Tongue (tissue), 2 donors: ENCODE measurements around the gene EXOC2. TPM values are rescaled to one million over a fixed set of nuclear protein-coding genes. Genes with fewer than 3 reads are reported as not detected.
A peak's percentile ranks its signal among the peaks of the same experiment; 100 is the strongest.

Experiments
- DNase-seq: peaks from one replicate; pipeline ENCODE4 v3.0.0-alpha.2; 2015
- total RNA-seq: library from RNA; depleted of rRNA; stranded (reverse); fragments of >200 nt; gene quantifications from one replicate; pipeline ENCODE4 v1.2.3, GENCODE V29; 2014

EXOC2 gene
- total RNA-seq, 1 donor from 2014 or later, result 39.6 TPM

DNA sequence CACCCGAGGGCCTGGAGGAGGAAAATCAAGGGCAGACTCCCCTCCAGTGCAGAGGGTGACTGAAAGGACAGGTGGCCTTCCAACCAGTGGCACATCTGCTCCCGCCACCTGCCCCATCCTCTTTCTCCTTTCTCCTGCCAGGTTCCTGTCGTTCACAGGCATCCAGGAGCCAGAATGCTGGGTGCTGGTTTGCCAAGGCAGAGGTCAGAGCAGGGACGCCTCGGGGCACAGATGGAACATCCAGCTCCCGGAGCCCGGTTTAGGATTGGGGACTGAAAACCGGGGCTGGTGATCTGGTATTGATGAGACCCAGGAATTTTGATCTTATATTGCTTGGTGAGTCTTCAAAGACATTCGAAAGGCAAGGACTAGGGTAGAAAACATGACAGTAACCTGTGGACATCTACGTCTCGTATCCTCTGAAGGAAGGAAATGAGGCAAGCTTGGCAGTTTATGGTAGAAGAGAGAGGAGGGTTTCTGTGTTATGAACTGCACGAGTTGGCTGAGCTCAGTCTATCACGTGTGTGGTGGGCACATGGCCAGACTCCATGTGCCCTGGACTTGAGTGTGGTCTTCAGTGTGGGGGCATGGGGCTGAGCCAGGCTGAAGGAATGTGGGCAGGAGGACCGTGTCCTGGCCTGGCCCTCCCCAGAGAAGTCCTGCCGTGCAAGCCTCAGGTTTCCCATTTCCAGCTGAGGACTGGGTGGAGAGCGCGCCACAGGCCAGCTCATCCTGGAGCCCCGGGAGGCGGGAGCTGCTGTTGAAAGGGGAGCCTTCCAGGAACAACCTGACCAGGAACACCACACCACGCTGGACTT, 227.2 kb downstream of the EXOC2 start:
- no peak for DNase-seq

DNA sequence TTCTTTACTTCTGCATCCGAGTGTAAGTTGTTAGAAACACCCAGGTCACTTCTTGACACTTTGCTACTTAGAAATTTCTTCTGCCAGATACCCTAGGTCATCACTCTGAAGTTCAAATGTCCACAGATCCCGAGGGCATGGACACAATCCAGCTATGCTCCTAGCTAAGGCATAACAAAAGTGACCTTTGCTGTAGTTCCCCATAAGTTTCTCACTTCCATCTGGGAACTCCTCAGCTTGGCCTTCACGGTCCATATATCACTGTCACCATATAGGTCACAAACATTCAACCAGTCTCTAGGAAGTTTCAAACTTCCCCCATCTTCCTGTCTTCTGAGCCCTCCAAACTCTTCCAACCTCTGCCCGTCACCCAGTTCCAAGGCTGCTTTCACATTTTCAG, 236.1 kb downstream of the EXOC2 start:
- DNase-seq, result no peak

DNA sequence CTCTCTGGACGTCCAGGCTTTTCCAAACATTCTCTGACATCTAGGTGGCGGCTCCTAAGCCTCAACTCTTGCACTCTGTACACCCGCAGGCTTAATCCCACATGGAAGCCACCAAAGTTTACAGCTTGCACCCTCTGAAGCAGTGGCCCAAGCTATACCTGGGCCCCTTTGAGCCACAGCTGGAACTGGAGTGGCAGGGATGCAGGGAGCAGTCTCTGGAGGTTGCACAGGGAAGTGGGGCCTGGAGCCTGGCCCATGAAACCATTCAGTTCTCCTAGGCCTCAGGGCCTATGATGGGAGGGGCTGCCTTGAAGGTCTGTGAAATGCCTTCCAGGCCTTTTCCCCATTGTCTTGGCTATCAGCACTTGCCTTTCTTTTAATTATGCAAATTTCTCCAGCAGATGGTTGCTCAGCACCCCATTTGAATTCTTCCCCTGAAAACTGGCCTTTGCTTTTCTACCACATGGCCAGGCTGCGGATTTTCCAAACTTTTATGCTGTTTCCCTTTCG, 236.5 kb downstream of the EXOC2 start:
- no peak for DNase-seq

DNA sequence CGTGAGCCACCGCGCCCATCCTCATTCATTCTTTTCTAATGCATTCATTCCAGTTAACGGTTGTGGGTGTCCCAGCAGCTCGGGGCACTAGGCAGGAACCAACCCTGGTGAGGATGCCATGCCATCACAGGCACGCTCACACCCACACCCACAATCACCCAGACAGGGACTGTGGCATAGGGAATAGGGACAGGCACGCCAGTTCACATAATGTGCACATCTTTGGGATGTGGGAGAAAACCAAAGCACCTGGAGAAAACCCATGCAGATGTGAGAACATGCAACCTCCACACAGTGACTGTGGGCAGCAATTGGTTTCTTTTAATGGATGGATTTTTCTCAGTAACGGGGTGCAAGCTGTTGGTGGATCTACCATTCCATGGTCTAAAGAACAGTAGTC, 237.1 kb downstream of the EXOC2 start:
- DNase-seq, result no peak

DNA sequence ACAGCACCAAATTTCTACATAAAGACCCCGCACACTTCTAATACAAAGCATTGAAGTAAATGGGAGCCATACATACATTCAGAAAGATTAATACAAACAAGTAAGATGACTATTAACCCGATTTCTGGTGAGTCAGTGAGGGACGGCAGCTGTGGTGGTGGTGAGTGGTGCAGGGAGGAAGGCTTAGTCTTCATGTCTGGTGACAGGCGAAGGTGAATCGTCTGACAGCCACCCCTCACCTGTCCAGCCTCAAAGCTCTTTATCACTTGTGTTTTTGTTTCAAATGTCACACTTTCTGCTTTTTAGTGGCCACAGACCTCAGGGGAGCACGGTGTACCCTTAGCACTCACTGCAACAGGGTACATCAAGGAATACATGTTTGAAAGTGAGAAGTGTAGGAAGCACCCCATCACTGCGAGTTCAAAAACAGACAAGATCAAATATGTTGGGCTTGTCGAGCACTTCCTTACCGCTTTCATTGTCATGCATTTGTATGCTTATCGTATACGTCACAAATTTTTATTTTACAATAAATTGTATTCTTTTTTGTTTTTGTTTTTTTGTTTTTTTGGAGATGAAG, 237.8 kb downstream of the EXOC2 start:
- DNase-seq, result no peak

DNA sequence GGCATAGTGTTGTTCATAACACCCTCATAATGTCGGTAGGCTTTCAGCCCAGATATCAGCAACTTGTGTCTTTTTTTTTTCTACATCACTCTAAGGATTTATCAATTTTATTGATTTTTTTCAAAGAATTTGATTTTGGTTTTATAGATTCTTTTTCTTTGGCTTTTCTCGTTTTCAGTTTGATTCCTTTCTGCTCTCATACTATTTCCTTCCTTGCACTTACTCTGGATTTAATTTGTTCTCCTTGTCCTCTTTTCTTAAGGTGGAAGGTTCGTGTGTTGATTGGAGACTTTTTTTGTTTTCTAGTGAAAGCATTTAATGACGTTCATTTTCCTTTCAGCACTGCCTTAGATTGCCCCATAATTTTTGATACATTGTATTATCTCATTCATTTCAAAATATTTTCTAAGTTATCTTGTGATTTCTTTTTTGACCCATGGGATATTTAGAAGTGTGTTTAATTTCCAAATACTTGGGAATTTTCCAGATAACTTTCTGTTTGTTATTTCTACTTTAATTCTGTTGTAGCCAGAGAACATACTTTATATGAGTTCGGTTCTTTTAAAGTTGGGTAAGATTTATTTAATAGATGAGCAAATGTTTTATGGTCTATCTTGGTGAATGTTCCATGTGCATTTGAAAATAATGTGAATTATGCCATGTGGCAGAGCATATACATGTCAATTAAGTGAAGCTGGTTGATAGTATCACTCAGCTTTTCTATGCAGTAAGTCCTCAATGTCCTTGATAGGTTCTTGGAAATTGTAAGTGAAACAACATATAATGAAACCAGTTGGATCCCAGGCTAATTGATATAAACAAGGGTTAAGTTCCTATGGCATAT, 238.6 kb downstream of the EXOC2 start:
- no peak for DNase-seq

DNA sequence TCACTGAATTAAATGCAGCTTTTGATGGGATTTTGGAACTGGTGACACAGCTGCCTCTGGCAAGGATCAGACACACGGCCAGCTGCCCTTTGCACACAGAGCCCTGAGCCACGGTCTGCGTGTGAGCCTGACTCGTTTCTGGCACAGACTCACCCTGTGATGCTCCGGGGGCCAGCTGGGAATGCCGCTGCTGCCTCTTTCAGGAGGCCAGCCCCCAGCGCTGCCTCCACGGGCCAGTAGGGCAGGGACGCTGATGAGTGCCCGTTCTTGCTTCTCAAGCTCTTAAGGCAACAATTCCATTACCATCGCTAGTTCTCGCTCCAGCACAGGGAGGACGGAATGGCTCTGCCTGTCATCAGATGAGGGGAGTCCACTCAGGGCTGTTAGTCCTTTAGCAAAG, 239.8 kb downstream of the EXOC2 start:
- DNase-seq, result peak; percentile 91

DNA sequence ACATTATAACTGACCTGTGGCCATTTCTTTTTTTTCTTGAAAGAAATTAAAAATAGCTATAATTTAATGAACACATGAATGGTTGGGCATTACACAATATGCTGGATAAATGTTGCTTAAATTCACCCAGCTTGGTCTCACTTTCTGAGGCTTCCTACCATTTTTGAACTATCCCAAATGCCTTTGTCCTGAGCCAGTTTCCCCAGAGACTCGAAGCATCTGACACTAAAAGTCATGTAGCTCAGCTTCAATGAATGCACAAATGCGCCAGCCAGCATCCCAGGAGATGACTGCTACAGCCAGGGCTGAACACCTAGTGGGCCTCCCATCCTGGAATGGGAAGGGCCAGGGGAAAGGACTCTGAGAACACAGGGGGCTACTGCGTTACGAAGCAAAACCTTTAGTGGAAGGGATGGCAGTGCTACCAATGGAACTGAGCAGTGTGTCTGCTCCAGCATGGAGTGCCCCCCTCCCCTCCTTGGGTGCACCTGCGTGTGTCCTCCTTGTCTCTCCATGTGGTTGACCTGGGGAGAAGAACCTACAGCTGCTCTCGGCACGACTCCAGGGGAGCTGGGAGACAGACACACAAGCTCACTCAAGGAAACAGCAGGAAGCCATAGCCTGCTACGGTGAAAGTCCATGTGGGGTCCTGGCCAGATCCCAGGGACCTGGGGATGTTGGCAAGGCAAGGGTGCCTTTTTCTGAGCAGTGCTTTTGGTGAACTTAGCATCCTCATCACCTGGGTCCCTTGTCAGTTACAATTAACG, 240.5 kb downstream of the EXOC2 start:
- DNase-seq, result peak; percentile 39

DNA sequence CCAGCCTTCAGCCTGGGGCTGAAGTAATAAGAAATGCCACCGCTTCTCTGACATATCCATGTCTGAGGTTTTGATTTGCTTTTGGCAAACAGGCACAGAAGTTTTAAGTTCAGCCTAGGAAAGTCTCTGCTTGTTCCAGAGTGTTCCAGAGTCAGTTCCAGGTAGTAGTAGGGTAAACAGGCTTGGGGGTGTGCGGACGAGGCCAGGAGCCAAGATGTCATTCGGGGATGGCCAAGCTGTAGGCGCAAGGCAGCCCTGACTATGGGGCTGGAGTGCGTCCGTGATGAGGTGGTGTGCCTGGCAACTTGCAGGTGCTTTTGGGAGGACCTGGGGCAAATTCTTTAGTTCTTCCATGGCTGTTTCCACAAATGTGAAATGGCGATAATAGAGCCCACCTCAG, 241.1 kb downstream of the EXOC2 start:
- DNase-seq, result no peak

DNA sequence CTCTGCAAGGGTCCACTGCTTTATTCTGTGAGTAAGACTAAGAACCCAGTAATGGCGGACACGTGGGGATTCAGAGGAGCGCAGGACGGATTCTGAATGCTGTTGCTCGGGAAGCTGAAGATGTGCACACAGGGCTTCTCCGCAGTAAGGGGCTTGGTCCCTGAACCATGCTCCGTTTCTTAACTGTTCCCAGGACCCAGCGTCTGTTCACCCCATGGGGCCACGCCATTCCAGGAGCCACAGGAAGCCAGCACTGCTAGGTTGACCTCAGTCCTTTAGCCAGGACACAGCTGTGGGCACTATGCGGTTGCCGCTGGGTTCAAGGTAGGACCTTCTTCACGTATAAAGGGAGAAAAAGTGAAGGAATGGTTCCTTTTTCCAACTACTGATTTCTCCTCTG, 241.6 kb downstream of the EXOC2 start:
- DNase-seq, result no peak

DNA sequence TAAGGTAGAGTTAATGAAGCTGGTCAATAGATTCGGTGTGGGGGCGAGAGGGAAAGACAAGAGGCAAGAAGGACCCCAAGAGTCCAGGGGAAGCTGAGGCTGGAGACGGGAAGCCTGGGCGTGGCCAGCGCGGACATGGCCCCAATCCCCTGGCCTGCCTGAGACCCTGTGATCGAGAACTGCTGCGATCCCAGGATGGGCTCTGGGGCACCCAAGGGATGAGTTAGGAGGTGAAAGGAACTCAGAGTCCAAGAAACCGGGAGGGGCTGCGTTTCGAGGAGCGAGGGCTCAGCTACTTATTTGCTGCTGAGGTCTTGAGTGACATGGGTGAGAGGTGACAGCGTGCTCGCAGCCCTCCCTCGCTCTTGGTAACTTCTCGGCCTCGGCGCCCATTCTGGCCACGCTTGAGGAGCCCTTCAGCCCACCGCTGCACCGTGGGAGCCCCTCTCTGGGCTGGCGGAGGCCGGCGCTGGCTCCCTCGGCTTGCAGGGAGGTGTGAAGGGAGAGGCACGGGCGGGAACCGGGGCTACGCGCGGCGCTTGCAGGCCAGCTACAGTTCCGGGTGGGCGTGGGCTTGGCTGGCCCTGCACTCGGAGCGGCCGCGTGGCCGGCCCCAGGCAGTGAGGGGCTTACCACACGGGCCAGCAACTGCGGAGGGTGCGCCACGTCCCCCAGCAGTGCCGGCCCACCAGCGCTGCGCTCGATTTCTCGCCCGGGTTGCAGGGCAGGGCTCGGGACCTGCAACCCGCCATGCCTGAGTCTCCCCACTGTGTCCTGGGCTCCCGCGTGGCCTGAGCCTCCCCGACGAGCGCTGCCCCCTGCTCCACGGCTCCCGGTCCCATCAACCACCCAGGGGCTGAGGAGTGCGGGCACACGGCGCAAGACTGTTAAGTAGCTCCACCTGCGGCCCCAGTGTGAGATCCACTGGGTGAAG, 243.2 kb downstream of the EXOC2 start:
- no peak for DNase-seq

DNA sequence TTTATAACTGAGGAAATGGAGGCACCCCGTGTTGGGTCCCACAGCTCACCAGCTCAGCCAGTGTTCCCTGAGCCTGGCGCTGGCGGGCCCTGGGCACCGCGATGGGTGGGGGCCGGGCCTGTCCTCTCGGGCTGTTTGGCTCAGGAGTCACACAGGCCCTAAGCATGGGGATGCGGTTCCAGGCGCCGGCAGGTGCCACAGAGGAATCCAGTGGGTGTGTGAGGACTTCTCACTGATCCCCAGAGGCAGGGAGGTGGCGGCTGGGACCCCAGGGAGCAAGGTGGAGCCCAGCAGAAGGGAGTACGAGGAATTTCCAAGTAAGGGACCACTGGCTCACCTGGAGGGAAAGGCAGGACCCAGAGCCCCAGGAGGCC, 243.9 kb downstream of the EXOC2 start:
- DNase-seq, result no peak

DNA sequence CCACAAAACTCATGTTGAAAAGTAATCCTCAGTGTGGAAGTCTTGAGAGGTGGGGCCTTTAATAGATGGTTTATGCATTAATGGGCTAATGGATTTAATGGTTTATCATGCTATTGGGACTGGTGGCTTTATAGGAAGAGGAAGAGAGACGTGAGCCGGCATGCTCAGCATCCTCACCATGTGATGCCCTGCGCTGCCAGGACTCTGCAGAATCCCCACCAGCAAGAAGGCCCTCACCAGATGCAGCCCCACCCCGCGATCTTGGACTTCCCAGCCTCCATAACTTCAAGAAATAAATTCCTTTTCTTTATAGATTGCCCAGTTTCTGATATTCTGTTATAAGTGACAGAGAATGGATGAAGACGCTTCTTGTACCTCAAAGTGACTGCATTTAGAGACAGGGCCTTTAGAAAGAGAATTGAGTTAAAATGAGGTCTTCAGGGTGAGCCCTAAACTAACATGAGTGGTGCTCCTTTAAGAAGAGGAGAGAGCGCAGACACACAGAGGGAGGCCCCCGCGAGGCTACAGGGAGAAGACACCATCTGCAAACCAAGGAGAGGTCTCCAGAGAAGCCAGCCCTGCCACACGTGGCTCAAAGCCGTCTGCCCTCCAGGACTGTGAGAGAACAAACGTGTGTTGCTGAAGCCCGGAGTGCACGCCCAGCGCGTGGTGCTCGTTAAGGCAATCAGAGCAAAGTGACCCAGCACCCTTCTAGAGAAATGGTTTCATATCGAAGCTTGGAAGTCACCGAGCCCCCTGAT, 244.5 kb downstream of the EXOC2 start:
- no peak for DNase-seq

DNA sequence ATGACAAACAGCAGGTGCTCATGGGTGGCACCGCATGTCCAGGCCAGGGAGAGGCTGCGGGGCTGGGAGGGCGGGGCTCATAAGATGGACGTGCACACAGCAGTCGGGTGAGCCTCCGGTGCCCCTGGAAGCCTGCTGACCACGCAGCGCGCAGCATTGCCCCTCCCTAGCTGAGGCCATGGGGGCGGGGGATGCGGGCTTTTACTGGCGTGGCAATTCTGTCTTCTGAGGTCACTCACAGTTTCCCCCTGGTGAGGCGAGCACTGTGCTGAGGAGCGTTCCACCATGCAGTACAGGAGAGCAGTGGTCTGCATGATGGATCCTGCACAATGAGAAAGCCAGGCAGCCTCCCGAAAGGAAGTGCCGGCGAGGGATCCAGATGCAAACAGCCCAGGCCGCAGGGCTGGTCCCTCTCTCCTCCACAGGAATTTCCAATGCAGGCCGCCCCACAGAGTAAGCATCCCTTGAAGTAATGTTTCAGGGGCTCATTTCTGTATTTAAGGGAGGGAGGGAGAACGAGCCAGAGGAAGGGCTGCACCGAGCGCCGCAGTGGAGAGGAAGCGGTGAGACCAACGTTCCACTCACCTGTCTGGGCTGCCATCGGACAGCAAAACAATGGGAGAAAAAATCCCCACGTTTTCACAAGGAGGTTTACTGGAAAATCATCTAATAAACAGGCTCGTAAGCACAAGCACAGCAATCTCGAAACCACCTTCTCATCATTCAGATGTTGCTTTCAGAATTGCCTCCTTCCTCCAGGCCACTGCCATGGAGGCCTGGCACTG, 245.4 kb downstream of the EXOC2 start:
- DNase-seq, result no peak

DNA sequence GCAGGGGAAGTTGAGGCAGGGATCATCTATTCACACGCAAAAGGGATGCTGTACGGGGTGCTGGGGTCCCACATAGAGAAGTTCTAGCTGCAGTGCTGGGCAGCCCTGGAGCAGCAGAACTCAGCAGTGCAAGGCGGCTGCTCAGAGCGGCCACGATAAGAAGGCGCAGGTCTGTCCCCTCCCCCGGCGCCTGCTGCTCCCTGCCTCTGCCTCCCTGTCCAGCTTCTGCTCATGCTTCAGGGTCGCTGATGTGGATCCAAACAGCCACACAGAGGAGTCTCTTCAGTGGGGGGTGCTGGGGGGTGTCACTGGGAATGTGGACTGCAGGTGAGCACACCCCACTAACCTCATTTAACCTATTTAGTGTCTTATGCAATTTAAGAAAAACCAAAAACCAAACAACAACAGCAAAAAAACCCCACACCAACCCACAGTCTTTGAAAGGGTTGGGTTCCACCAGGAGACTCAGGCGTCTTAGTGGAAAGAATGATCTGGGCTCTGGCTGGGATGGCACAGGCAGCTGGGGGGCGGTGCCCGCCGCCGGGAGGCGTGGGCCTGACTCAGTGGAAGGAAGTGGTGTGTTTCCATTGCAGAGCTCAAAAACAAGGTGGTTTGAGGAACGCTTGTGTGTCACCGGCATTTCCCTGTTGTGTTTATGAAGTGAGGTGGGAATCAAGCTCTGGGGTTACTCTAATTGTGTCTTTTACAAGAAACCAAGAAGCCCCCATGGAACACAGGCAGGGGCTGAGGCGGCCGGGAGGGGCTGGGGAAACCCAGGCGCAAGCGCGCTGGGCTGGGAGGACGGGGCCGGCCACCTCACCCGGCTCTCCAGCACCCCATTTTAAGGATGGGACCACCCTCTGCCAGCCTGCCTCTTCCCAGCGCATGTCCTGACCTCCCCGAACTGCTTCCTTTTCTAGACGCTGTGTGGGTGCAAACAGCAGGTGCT, 246.2 kb downstream of the EXOC2 start:
- no peak for DNase-seq

DNA sequence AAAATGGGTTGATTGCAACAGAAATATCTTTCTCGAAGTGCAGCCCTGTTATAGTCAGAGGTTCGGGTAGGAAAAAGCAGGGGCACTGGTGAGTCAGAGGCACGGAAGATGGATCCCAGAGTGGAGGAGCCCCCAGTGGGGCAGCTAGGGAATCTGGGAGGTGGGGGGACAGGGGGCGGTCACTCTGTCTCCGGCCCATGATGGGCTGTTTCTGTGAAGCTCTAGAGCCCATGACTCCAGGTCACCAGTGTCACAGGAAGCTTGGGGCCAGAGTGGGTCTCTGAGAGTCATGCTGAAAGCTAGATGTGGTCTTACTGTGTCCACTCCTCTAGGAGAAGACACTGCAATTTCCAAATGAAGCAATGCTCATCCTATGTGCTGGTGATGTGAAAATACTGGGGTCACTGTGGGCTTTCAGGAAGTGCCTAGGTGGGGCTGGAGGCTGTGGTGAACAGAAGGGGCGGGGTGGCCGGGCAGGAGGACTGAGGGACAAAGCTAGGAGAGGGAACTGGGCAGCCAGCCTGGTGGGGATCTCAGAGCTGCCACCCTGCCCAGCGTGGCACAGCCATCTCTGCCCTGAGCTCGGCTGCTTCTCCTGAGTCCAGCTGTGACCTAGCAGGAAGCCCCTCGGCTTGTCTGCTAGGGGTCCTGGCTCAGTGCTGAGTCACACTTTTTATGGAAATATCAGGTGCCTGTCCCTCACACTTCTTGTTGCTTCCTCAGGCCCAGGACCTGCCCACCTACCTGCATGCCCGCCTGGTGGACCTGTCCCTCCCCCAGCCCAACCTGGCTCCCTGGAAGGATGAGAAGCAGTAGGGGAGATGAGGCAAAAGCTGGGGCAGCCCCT, 247.1 kb downstream of the EXOC2 start:
- no peak for DNase-seq

DNA sequence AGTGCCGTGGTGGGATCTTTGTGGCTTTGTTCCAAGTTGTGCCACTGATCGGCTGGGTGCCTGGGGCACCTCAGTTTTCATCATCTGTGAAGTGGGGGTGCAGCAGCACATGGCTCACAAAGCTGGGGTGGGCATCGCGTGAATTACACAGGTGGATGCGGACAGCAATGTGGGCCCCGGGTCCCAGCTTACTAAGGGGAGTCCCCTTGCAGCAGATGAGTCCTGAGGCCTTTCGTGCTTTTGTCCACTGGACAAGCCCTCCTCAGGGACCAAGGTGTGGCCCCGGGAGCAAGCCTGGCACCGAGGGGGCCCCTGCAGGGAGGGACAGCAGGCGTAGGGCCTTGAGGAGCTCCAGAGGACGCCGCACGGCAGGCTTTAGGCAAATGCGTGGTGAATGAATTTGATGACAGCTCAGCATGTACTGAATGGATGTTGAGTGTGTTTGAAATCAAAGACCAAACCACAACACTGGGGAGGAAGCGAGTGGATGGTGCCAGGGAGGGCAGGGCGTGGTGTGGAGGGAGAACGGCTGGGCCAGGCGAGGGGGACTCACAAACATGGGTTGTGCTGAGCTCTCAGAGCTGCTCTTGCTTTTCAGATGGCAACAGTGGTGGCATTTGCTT, 248.2 kb downstream of the EXOC2 start:
- DNase-seq, result peak; percentile 47
